22Rv1 (cell line): ENCODE results near the gene LDLRAD4.

Experiments used
- ZFX ChIP-seq: fragments of 450-650 bp; IDR thresholded peaks from 2 replicates; pipeline ENCODE4 v1.6.1; 2017; ENCODE audit warnings: antibody characterized with exemption, borderline replicate concordance
- TF ChIP-seq, protein P1 (sequence below): fragments of 450-650 bp; IDR thresholded peaks from 2 replicates; pipeline ENCODE4 v1.5.1; 2017; ENCODE audit warnings: mild to moderate bottlenecking

DNA sequence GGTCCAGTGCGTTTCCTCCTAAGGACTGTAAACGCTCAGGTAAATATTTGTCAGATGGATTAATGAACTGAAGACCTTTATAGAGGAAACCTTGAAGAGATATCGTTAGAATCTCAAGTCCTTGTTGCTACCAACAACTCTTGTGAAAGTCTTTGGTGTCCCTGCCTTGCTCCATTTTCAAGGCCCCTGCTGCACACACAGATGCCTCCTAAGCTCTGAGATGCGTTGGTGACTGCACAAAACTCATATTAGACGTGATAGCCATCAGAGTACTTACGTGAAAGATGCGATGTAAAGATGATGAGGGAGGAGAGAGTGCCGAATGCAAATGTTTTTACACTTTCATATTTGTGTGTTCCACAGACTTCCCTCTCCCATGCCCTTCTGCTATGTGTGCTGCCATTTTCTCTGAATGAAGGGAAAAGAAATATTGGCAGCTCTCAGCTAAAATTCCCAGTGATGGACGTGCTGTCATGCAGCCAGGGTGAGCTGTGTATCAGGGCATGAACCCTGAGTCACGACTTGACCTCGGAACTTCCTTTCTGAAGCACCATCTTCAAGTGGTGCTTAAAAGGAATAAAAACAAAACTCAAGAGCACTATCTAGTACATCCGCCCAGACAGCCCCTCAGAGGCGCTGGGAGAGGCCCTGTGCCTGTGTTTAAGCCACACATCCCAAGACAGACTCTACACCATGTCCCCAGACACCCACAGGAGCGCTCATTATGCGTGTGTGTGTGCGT, 390.4 kb downstream of the LDLRAD4 start:
- TF ChIP-seq, protein P1, sequence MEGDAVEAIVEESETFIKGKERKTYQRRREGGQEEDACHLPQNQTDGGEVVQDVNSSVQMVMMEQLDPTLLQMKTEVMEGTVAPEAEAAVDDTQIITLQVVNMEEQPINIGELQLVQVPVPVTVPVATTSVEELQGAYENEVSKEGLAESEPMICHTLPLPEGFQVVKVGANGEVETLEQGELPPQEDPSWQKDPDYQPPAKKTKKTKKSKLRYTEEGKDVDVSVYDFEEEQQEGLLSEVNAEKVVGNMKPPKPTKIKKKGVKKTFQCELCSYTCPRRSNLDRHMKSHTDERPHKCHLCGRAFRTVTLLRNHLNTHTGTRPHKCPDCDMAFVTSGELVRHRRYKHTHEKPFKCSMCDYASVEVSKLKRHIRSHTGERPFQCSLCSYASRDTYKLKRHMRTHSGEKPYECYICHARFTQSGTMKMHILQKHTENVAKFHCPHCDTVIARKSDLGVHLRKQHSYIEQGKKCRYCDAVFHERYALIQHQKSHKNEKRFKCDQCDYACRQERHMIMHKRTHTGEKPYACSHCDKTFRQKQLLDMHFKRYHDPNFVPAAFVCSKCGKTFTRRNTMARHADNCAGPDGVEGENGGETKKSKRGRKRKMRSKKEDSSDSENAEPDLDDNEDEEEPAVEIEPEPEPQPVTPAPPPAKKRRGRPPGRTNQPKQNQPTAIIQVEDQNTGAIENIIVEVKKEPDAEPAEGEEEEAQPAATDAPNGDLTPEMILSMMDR, result no peak
- no peak for TF ChIP-seq ZFX
